ENCODE results near the gene IFTAP.
"Not testable (repeated sequence)": the region's sequence is repeated elsewhere in the genome, so short reads cannot be mapped to it uniquely, and the experiment has no call there.

The IFTAP gene

DNA sequence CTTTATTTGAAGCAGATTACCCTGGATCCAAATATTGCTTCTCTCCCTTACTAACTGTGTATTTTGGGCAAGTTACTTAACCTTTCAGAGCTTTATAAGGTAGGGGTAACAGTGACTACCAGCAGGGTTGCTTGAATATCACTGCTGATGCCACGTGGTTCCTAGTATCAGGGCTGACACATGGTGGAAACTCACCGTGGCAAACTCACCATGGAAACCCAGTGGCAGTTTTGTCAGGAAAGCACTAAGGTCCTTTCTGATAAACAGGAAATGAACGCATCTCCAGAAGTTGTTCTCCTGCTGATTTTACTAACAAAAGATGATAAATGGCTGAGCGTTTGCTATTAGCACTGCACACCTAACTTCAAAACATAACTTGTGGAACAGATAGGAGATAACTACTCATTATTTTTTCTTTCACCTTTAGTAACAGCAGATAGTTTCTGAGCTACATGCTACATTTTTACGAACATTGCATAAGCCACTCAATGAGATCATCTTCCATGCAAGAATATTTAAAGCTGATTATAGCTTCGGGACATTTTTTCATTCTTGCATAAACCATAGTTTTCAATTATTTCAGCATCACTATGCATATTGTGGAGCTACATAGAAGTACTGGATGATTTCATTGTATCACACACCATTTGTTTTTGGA is 63.4 kb downstream of the IFTAP start:
- Histone ChIP-seq H3K4me1 (ENCODE audit: insufficient read depth, low read length) (peaks cover 41% of the 10 kb centered on the region), H3K4me3 (ENCODE audit: low read depth in 1 of 2, low read length in 2 of 2) (no peak overlapping the region), H3K79me2 (ENCODE audit: insufficient read depth, low read length) (no peaks in the 10 kb centered on the region), H4K20me1 (ENCODE audit: insufficient read depth, low read length) (no peaks in the 10 kb centered on the region), H3K27me3 (ENCODE audit: insufficient read depth, low read length, poor library complexity) (no peaks in the 10 kb centered on the region), H3K27ac (ENCODE audit: low read length) (peak overlapping the region; percentile 81), H3K9me3 (ENCODE audit: insufficient read depth, low read length, severe bottlenecking) (peaks cover 5% of the 10 kb centered on the region), H3K9ac (ENCODE audit: low read depth, low read length) (peak overlapping the region; percentile 19; the same call in 1 of the 2 replicates), H2AFZ (ENCODE audit: low read depth, low read length) (peak overlapping the region; percentile 72), H3K4me2 (ENCODE audit: insufficient read depth, low read length) (no peak overlapping the region), H3K36me3 (ENCODE audit: insufficient read depth, low read length) (no peaks in the 10 kb centered on the region)
- TF ChIP-seq EZH2 (IDR thresholded peaks at IDR 0.05; ENCODE audit: borderline replicate concordance, low read depth, low read length, severe bottlenecking): no peak
- TF ChIP-seq, protein P1, sequence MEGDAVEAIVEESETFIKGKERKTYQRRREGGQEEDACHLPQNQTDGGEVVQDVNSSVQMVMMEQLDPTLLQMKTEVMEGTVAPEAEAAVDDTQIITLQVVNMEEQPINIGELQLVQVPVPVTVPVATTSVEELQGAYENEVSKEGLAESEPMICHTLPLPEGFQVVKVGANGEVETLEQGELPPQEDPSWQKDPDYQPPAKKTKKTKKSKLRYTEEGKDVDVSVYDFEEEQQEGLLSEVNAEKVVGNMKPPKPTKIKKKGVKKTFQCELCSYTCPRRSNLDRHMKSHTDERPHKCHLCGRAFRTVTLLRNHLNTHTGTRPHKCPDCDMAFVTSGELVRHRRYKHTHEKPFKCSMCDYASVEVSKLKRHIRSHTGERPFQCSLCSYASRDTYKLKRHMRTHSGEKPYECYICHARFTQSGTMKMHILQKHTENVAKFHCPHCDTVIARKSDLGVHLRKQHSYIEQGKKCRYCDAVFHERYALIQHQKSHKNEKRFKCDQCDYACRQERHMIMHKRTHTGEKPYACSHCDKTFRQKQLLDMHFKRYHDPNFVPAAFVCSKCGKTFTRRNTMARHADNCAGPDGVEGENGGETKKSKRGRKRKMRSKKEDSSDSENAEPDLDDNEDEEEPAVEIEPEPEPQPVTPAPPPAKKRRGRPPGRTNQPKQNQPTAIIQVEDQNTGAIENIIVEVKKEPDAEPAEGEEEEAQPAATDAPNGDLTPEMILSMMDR (IDR thresholded peaks at IDR 0.05; ENCODE audit: borderline replicate concordance, extremely low read depth, low read length, poor library complexity, severe bottlenecking): no peak
- ATAC-seq (ENCODE audit: insufficient read depth, low read depth) (peak; percentile 79), DNase-seq (peak; percentile 62)

- H3K4me1 ChIP-seq (ENCODE audit: insufficient read depth, low read length): peaks cover 40% of the 10 kb centered on the region
- ATAC-seq (ENCODE audit: insufficient read depth, low read depth): peak; percentile 15; the same call in 1 of the 3 replicates
Measured at GRCh38 chr11:36661359-36661758, 67.1 kb downstream of the IFTAP start.

DNA sequence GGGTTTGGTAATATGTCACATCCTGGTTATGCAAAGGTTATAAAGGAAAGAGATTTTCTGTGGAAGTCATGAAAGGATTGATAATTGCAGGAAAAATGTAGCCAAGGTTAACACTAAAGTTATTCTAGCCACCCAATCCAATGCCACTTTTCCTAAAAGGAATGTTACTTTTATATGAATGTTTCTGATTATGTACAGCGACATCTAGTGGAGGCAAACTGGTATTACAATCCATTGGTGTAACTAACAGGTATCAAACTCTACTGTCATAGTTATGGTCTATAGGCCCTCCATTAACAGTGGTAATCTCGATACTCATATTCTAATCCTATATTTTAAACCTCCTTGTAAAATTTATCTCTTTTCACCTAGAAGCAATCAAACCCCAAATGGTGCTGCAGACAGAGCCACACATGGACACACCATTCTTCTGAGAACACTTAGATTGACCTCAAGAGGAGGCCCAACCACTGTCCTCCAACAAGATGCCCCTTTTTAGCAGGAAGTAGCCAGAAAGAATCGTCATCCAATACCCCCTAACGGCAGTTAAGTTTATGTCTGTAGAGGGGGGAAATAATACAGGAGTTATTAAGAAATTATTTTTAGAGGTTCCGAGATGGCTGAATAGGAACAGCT is 78.6 kb downstream of the IFTAP start:
- H4K20me1 ChIP-seq (ENCODE audit: insufficient read depth, low read length): no peaks in the 10 kb centered on the region
- TF ChIP-seq, protein P1 (IDR thresholded peaks at IDR 0.05; ENCODE audit: borderline replicate concordance, extremely low read depth, low read length, poor library complexity, severe bottlenecking): peak; percentile 80
- TF ChIP-seq EZH2 (IDR thresholded peaks at IDR 0.05; ENCODE audit: borderline replicate concordance, low read depth, low read length, severe bottlenecking): no peak
- H3K9ac ChIP-seq (ENCODE audit: low read depth, low read length): no peak overlapping the region
- peaks cover 24% of the 10 kb centered on the region for H3K9me3 ChIP-seq (ENCODE audit: insufficient read depth, low read length, severe bottlenecking)
- 0 out of 2 replicates have a peak, but pooled peaks cover 7% of the 10 kb centered on the region for H3K36me3 ChIP-seq (ENCODE audit: insufficient read depth, low read length)
- no peak overlapping the region for H3K4me2 ChIP-seq (ENCODE audit: insufficient read depth, low read length)
- no peaks in the 10 kb centered on the region for H3K27me3 ChIP-seq (ENCODE audit: insufficient read depth, low read length, poor library complexity)
- no peaks in the 10 kb centered on the region for H3K79me2 ChIP-seq (ENCODE audit: insufficient read depth, low read length)
- H3K27ac ChIP-seq (ENCODE audit: low read length): peak overlapping the region; percentile 31; the same call in 1 of the 2 replicates
- H2AFZ ChIP-seq (ENCODE audit: low read depth, low read length): no peak overlapping the region
- DNase-seq (no peak), ATAC-seq (ENCODE audit: insufficient read depth, low read depth) (peak; percentile 65)
- no peak overlapping the region for H3K4me3 ChIP-seq (ENCODE audit: low read depth in 1 of 2, low read length in 2 of 2)
- H3K4me1 ChIP-seq (ENCODE audit: insufficient read depth, low read length): no peaks in the 10 kb centered on the region

More at GRCh38 chr11:36661359-36661758, 67.1 kb downstream of the IFTAP start:
- not testable (repeated sequence) for H3K79me2 ChIP-seq (ENCODE audit: insufficient read depth, low read length); H3K9ac ChIP-seq (ENCODE audit: low read depth, low read length); H3K27me3 ChIP-seq (ENCODE audit: insufficient read depth, low read length, poor library complexity); H4K20me1 ChIP-seq (ENCODE audit: insufficient read depth, low read length); H3K4me3 ChIP-seq (ENCODE audit: low read depth in 1 of 2, low read length in 2 of 2); DNase-seq; H3K4me2 ChIP-seq (ENCODE audit: insufficient read depth, low read length); H3K36me3 ChIP-seq (ENCODE audit: insufficient read depth, low read length)
- Histone ChIP-seq H2AFZ (ENCODE audit: low read depth, low read length) (peak overlapping the region; percentile 53; the same call in 1 of the 2 replicates), H3K27ac (ENCODE audit: low read length) (peak overlapping the region; percentile 62), H3K9me3 (ENCODE audit: insufficient read depth, low read length, severe bottlenecking) (peaks cover 17% of the 10 kb centered on the region)

GRCh38 chr11:36679547-36679946 is 85.2 kb downstream of the IFTAP start:
- H2AFZ ChIP-seq (ENCODE audit: low read depth, low read length); H3K27me3 ChIP-seq (ENCODE audit: insufficient read depth, low read length, poor library complexity); H3K9ac ChIP-seq (ENCODE audit: low read depth, low read length); H4K20me1 ChIP-seq (ENCODE audit: insufficient read depth, low read length); ATAC-seq (ENCODE audit: insufficient read depth, low read depth); H3K36me3 ChIP-seq (ENCODE audit: insufficient read depth, low read length); DNase-seq; H3K4me2 ChIP-seq (ENCODE audit: insufficient read depth, low read length); H3K4me3 ChIP-seq (ENCODE audit: low read depth in 1 of 2, low read length in 2 of 2): not testable (repeated sequence)
- peaks cover 53% of the 10 kb centered on the region for H3K4me1 ChIP-seq (ENCODE audit: insufficient read depth, low read length)
- peaks cover 19% of the 10 kb centered on the region for H3K9me3 ChIP-seq (ENCODE audit: insufficient read depth, low read length, severe bottlenecking)
- H3K79me2 ChIP-seq (ENCODE audit: insufficient read depth, low read length): peaks cover 15% of the 10 kb centered on the region; the same call in 1 of the 2 replicates
- peak overlapping the region; percentile 73 for H3K27ac ChIP-seq (ENCODE audit: low read length)
